SU-DHL-6 (cell line): ENCODE measurements around the gene CRTC3.

Experiments
- CTCF ChIP-seq: fragments of 200-600 bp; sonication (generic); IDR thresholded peaks from one replicate; pipeline ENCODE4 v1.5.1; 2017; ENCODE audit warnings: antibody characterized with exemption, mild to moderate bottlenecking, low read length, moderate library complexity; ENCODE audit not compliant: insufficient read depth, poor library complexity, severe bottlenecking
- EZH2phosphoT487 ChIP-seq: fragments of 200-600 bp; sonication (generic), shearing (Covaris generic); conservative IDR thresholded peaks from 2 replicates; pipeline ENCODE4 v1.6.1; 2018; ENCODE audit warnings: mild to moderate bottlenecking, antibody characterized with exemption, low read length, moderate library complexity, mixed read lengths

GRCh38 chr15:90617171-90617570 lies 87.4 kb downstream of the CRTC3 start:
- no peak for TF ChIP-seq CTCF
- TF ChIP-seq EZH2phosphoT487: no peak
